NK-92 treated with Interleukin-12 subunit alpha and Interleukin-12 subunit beta, amount 100 ng/mL, for 24 hours (cell line): ENCODE measurements around the gene SUFU.
A peak's percentile ranks its signal among the peaks of the same experiment; 100 is the strongest.

Experiments used
- DNase-seq: peaks from one replicate; lab custom pipeline; 2025; lab: John Stamatoyannopoulos, UW

The SUFU gene

DNA sequence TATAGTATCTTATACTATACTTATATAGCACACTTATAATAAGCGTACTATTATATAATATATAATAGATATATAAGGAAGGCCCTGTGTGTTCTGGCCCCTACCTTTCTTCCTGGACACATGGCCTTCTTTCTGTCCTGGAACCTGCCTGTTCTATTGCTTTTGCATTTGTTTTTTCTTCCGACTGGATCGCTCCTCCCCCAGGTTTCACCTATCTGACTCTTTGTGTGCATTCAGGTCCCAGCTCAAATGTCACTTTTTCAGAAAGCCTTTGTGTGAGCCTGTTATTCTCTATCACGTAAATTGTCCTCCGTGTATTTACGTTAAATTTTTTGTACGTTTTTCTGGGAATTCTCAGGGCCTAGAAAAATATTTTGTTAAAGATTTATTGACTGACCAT lies 137.6 kb downstream of the SUFU start:
- no peak for DNase-seq

DNA sequence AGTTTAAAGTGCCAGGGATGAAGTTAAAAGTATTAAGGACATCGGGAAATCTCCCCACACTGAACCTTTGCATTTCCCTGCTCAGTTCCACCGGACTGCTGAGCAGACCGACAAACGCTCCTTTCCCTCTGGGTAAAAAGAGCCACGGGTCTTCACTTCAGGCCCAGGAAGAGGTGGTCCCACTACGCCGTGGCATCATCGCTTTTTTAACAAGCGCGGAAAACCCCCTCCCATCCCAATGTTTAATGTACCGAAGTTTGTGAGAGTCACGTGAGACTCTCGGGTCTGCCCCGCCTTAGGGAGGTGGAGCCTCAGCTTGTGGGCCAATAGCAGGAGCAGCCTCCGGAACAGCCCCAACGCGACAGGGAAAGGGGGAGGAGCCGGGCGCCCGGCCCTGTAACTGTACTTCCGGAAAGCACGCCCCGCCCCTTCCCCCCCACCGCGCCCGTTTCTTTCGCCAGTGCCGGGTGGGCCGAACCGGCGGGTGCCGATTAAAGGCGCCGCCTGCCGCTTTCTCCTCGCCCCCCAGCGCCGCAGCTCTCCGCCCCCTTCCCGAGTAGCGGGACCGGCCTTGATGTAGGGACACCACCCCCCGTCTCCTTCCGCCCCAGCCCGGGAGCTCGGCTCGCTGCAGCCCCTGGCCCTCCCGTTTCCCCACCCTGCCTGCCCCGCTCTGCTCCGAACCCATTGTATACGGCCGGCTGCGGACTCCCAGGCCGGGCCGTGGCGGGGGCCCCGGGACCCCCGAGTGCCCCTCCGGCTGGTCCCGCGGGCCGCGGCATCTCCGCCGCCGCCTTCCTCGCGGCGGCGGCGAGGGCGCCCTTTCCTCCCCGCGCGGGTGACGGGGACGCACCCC lies 138.3 kb downstream of the SUFU start:
- peak; percentile 98 for DNase-seq

DNA sequence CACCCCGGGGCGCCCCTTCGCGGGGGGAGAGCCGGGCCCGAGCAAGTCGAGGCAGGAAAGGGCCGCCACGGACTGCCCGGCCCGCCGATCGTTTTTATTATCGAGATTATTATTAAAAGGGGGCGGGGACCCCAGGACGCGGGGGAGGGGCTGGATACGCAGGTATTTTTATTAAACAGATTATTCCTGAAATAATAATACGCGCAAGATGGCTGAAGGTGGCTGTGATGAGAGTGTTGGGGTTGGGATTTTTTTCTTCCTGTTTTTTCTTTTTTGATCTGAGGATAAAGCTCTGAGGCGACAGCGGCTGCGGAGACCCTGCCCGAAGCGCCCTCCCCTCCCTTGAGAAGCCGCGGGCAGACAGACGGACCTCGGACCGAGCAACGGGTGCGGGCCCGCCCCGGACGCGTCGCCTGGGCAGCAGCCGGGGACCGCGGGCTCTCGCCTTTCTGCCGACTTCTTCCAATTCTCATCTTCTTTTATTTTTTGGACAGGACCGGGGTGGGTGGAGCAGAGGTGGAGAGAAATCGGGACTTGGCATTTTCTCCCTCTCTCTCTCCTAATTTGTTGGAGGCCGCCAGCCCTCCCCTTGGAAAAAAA lies 139.1 kb downstream of the SUFU start:
- DNase-seq = peak; percentile 62

DNA sequence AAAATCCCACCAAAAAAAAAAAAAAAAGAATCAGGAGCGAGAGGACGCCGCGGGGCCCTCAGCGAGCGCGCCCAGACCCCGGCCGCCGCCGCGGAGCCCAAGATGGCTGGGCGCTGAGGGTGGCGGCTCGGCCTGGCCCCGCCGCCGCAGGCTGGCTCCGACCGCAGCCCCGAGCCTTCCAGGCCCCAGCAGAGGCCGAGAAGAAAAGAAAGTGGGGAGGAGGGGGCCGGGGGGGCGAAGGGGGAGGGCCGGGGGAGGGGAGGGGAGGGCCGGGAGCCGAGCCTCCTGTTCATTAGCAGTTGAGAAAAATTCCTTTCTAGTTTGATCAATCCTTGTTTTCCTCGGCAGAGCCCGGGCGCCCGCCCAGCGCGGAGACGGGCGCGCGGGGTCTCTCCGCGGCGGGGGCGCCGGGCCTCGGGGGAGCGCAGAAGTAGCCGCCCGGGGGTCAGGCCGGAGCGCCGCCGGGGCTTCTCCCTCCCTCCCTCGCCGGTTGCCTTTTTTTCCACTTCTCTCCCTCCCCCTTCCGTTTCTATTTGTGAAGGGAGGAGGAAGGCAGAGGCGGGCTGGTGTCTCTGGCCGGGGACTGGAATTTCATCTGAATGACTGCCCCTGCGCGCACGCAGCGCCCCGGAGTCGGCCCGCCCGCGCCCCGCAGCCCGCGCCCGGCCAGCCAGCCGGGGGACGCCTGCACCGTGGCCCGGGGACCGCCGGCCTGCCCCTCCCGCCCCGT lies 139.7 kb downstream of the SUFU start:
- peak; percentile 44 for DNase-seq

DNA sequence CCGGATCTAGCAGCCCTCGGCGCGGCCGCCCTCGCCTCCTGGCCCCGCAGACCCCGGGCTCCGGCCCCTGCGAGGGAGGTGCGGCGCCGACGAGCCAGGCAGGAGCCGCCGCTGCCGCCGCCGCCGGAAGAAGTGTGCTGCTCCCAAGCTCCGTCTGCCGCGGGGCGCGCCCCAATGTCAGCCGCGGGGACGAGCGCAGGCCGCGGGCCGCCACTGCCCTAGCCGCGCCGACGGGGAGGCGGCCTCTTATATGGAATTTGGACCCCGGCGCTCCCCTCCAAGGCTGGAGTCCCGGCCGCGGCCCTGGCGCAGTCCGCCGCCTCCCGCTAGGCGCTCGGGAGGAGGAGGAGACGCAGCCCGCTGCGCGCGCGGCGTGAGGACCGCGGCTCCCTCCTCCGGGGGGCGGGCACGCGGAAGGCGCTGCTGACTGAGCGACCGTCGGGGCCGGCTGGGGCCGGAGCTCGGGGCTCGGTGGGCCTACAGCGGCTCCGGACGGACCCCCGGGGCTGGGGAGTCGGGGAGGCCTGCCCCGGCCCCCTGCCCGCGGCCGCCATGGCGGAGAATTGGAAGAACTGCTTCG lies 140.4 kb downstream of the SUFU start, which contains the start of gene TRIM8:
TRIM8 (plus strand) TSS at position 414 of the 580 bp plus-strand sequence; CDS start at position 553, 139 bp downstream.
- peak; percentile 65 for DNase-seq

DNA sequence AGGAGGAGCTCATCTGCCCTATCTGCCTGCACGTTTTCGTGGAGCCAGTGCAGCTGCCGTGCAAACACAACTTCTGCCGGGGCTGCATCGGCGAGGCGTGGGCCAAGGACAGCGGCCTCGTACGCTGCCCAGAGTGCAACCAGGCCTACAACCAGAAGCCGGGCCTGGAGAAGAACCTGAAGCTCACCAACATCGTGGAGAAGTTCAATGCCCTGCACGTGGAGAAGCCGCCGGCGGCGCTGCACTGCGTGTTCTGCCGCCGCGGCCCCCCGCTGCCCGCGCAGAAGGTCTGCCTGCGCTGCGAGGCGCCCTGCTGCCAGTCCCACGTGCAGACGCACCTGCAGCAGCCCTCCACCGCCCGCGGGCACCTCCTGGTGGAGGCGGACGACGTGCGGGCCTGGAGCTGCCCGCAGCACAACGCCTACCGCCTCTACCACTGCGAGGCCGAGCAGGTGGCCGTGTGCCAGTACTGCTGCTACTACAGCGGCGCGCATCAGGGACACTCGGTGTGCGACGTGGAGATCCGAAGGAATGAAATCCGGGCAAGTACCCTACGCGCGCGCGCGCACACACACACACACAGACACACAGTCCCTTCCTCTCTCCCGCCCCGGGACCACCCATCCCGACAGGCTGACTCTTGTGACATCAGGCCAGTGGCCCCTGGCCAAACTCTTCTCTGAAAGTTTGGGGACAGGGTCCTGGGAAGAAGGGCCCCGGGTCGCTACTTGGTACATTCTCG lies 141.0 kb downstream of the SUFU start:
- DNase-seq = peak; percentile 80

DNA sequence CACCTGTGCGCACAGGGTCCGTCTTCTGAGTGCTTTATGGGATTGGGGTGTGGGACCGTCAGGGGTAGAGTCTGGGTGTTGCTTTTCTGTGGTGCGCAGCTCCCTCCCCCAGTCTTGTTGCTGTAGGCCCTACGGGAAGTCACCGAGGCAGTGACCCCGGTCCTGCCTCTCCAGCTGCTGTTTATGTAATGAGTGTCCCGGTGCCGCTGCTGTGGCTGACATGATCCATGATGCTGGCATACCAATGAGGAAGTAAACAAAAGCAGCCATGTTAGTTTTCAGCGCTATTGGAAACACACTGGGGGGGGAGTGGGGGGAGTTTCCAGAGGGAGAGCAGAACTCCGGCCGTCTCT lies 141.6 kb downstream of the SUFU start:
- no peak for DNase-seq

DNA sequence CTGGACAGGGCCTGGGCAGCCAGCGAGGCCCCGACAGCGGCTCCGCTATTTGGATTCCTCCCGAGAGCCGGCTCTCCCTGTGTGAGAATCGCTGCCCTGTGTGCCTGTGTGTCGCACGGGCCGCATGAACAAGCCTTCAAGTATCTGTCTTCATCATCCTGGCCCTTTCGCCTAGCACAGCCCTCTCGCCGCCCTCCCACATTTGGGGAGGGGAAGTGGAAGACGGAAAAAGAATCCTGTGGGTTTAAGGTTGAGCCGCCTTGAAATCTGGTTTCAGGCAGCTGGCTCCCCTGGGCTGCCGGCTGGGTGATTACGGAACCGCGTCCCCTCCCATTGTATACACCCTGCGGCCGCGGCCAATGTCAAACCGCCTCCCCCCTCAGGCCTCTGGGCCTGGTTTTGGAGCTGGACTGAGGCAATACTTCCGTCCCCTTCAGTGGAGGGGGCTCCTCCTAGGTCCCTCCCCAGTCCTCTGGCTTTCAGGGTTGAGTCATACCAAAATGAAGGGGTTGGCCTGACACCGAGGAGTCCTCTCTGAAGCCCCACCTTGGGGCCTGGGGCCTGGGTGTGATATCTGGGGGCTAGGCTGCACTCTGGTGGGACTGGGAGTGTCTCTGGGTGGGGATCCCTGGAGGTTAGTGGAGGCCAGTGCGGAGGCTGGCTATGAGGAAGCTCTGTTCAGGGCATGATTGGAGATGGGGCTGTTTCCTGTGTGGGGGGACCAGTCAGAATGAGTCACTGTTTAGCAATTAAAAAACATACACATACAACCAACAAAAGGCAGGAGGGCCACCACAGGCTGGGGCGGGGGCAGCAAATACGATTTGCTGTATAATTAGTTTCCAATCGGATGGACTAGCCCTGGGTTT lies 142.2 kb downstream of the SUFU start:
- peak; percentile 92 for DNase-seq

DNA sequence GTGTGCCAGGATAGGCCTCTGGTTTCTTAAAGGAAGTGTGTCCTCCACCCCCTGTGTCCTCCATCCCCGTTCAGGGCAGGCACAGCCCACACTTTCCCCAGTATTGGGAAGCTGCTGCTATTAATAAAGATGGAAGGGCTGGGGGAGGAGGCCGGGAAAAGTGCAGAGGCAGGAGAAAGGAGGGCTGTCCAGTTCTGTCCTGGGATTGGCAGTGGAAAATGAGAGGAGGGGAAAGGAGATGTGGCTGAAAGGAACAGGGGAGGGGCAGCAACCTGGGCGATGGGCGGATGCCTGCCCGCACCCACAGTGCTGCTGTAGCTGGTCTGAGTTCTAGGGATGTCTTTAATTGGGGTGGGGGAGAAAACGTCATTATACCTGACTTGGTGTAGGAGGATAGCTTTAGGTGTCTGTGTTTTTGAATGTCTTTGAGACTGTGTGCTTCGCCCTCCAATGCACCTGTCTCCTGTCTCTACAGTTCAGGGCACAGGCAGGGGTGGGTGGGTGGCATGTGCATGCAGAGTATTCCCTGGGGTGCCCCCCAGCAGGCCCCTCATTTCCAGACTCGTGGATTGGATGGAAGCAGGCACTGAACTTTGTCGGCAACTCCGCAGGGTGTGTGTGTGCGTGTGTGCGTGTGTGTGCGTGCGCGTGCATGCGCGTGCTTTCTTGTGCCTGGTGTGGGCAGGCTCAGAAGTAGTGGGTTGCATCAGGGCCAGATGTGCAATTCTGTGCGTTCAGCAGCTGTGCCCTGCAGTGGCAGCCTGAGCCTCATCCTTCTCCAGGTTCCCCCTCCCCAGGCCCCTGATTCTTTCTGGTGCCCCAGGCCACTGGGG lies 143.1 kb downstream of the SUFU start:
- no peak for DNase-seq

DNA sequence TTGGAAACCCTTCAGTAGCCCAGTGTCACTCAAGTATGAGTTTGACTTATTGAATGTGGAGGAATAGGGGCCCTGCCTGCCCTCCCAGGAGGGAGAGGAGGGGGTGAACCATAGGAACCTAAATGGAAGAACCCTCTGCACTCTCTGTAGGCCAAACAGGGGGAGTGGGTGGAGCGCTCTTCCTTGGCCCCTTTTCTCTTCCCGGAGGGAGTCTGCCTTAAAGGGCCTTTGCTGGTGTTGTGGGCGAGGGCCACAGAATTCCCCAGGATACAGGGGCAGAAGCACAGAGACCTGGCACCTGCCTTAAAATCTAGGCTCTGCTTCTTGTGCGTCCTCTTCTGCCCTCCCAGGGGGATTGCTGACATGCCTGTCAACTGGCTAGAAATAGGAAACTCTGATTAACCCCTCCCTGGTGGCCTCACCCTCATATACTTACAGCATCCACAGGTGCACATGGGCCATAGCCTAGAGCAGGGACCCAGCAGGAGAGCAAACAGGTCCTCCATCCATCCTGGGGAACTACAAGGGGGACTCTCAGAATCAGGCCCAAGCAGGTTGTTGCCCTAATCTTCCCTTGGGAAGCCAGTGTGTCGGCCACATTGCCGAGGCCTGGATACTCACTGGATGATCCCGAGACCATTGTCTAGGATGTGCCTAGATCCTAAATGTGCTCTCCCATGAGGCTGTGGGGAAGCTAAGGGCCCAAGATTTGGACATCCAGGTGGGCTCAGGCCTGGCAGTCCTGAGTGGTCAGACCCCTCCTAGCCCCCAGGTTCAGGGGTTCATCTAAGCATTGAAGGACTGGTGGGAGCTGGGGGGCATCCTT lies 143.9 kb downstream of the SUFU start:
- no peak for DNase-seq

DNA sequence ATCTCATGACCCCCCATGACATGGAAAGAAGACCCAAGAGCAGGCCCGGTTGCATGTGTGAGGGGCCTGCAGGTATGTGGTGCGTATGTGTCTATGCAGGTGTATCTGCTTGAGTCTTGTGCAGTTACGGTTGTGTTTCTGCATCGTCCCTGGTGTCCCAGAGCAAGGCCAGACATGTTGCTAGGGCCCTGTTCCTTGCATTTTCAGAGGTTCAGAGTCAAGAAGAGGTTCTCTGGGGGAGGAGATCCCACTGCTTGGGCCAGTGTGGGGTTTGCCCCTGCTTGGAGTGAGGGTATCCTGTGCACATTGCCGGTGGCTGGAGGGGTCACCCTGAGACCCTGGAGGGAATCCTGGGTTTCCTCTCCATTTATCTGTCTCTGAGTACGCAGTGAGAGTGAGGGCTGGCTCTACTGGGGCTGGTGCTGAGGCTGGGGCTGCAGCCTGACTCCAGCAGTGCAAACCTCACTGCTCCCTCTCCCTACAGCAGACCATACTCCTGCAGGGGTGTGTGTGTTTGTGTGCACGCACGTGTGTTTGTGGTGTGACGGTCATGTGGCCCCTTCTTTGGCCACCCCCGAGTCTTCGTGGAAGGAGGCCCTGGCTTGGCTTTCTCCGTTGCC lies 144.6 kb downstream of the SUFU start:
- DNase-seq = no peak

DNA sequence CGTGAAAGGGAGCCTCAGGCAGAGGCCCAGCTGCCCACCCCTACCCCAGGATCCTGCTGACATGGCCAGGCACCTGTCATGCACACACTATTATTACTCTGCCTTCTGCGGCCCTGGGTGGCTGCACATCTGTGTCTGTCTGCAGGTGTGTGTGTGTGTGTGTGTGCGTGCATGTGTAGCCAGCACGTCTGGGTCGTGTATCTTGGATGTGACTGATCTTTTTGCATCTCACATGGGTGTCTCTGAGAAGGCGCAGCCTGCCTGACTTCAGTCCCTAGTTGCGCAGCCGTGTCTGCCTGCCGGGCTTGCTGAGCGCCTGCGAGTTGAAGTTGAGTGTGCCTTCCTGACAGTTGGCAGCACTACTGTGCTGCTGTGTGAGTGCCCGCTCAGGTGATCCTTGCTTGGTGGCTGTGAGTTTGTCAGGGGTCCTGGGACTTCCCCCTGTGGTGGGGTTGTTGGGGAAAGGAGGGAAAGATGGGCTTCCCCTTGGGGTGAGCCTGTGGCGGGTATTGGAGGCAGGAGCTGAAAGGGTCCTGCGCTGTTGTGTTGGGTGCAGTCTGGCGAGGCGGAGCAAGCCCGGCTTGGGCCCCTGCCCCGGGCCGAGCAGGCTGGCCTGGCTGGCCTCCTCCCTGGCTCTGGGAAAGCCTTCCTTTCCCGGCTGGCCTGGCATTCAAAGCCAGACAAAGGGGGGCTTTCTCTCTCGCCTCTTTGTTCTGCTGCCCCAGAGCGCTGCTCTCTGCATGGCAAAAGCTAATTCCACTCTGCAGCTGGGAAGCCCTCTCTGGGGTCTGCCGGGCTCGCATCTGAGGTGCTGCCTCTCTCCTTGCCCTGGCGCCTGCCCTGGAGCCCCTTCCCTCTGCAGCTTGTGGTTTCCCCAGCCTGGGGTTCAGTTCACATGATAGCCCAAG lies 145.4 kb downstream of the SUFU start:
- DNase-seq = no peak

DNA sequence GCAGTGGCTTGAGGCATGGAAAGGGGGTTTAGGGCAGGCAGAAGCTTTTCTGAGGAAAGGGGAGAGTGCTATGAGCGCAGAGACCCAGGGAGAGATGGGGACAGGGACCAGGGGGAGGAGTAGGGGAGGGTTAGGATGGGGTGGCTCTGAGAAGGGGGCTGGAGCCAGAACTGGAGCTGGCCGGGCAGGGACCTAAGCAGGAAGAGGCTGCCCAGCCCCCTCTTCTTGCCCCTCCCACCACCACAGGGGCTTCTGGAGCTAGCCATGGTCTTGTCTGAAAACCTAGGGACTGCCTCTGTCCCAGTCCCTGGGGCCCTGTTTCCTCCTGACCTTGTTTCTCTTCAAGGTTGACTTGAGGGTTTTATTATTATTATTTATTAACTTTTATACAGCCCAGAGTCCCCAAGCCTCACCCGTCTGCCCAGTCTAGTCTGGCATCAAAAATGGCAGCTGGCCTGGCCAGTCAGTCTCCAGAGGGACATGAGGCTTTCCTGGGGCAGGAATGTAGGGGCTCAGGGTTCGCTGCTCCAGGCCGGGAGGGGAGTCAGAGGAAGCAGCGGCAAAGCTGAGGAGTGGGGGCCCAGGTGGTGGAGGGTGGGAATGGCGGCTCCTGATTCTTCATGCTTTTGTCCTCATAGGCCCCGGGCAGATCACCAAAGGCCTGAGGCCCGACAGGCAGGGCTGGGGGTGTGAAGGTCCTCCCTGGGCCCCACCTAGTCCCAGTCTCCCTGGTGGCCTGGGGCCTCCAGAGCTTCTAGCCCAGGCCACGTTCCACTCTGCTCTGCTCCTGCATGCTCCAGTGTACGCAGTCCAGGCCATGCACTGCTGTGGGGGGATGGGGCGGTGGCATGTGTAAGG lies 146.3 kb downstream of the SUFU start:
- DNase-seq = no peak

DNA sequence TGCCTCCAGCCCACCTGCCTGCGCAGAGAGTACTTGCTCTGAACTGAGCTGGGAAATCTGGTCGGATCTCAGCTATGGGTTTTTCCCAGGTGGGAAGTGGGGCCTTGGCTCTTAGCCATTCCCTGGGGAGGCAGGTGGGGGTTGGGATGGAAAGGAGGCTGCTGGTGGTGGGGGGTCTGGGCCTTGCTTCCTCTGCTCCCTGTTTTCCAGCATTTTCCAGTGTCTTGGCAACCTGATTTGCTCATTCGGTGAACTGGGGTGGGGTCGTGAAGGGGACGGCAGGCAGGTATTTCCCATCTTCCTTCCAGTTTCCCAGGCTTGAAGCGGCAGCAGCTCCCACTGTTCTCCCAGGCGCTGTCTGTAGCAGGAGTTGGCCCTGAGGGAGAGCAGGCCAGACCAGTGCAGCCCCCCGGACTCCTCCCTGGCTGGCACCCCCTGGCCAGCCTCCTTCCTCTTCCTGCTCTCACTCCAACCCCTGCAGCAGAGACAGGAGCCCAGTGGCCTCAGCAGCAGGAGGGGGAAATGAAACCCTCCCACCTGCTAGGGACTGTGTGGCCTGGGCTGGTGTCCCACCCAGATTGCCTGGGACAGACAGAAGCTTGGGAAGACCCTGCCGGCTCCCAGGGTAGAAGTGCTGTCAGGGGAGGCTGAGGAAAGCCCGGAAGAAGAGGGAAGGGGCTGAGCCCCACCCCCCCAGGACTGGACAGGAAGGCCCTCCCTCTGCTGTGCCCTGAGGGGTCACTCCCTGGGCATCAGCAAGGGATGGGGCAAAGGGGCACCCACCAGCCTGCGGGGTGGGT lies 147.1 kb downstream of the SUFU start:
- no peak for DNase-seq

DNA sequence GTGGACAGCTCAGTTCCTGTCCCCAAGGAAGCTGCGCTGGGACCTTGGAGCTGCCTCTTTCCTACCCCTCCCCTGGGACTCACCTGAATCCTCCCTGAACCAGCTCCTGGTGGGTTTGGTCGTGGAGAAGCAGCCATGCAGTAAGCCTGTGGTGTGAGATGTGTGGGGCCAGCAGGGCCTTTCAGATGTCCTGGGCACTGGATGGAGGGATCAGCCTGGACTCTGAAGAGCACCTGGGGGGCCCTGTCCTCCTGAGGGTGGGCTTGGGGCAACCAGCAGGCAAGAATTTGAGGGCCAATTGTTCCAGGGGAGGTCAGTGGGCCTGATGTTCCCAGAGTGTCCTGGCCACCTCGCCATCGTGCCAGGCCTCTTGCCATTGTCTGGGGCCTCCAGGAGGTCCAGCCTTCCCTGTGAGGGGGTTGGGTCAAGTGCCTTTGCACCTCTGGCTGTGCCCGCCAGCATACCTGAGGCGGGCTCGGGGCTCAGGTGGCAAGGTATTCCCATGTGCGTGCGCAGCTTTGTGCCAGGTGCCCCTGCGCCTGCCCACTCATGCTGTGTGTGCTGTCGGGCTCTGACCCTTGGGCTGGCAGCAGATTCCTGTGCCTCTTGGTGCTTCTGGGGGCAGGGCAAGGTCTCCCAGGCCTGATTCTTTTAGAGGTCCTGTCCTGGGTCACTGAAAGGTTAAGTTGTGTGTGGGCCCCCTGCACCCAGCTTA lies 147.8 kb downstream of the SUFU start:
- no peak for DNase-seq
